Liver (tissue), 9 donors: Measurements from ENCODE around the gene SLC44A2. TPM values are rescaled to one million over a fixed set of nuclear protein-coding genes. Genes with fewer than 3 reads are reported as not detected.

Source experiments
- DNase-seq: peaks from one replicate; pipeline ENCODE4 v3.0.0-alpha.2; 2017; ENCODE audit warnings: low spot score
- H3K27ac ChIP-seq, 2 donors: one replicate each; pipeline ENCODE4 v1.7.0; 2013; ENCODE audit warnings: inconsistent platforms in 2 of 2, low read length in 2 of 2, control low read depth in 1 of 2, low read depth in 1 of 2, mild to moderate bottlenecking in 1 of 2
- H3K27me3 ChIP-seq, 4 donors: one replicate each; pipeline versions ENCODE4 v1.6.1 to v1.7.0; 2013; ENCODE audit warnings: low read length in 3 of 4, inconsistent platforms in 1 of 4, mild to moderate bottlenecking in 1 of 4, moderate library complexity in 1 of 4; ENCODE audit not compliant: control insufficient read depth in 4 of 4, insufficient read depth in 4 of 4
- H3K36me3 ChIP-seq, 4 donors: one replicate each; pipeline versions ENCODE4 v1.6.1 to v1.7.0; 2013; ENCODE audit warnings: low read length in 3 of 4, mild to moderate bottlenecking in 3 of 4, low read depth in 1 of 4, moderate library complexity in 1 of 4; ENCODE audit not compliant: control insufficient read depth in 4 of 4, insufficient read depth in 3 of 4
- H3K4me1 ChIP-seq, 4 donors: one replicate each; pipeline versions ENCODE4 v1.6.1 to v1.7.0; 2013; ENCODE audit warnings: low read length in 3 of 4, mild to moderate bottlenecking in 3 of 4, moderate library complexity in 1 of 4; ENCODE audit not compliant: control insufficient read depth in 4 of 4, insufficient read depth in 4 of 4
- H3K4me3 ChIP-seq, 3 donors: one replicate each; pipeline versions ENCODE4 v1.6.1 to v1.7.0; 2013; ENCODE audit warnings: low read length in 3 of 3, control low read depth in 1 of 3, low read depth in 1 of 3, mild to moderate bottlenecking in 1 of 3
- H3K9ac ChIP-seq, 2 donors: one replicate each; pipeline ENCODE4 v1.7.0; 2013; ENCODE audit warnings: low read length in 2 of 2, mild to moderate bottlenecking in 2 of 2, moderate library complexity in 2 of 2, control low read depth in 1 of 2, low read depth in 1 of 2
- H3K9me3 ChIP-seq, 4 donors: one replicate each; pipeline versions ENCODE4 v1.6.1 to v1.7.0; 2013; ENCODE audit warnings: low read length in 3 of 4; ENCODE audit not compliant: control insufficient read depth in 4 of 4
- ATF3 ChIP-seq: IDR thresholded peaks from 2 replicates; pipeline ENCODE4 v1.6.1; 2016; ENCODE audit warnings: antibody characterized with exemption
- EGR1 ChIP-seq, 2 donors: IDR thresholded peaks; 2 replicates each; pipeline ENCODE4 v1.6.1; 2016 to 2018; ENCODE audit warnings: antibody characterized with exemption in 2 of 2, low read depth in 2 of 2
- FOXA1 ChIP-seq: IDR thresholded peaks from 2 replicates; pipeline ENCODE4 v1.6.1; 2016; ENCODE audit warnings: antibody characterized with exemption
- FOXA2 ChIP-seq: IDR thresholded peaks from 2 replicates; pipeline ENCODE4 v1.6.1; 2016; ENCODE audit warnings: antibody characterized with exemption
- GABPA ChIP-seq, 2 donors: IDR thresholded peaks in 1 of 2; conservative IDR thresholded peaks in 1 of 2; 2 replicates each; pipeline ENCODE4 v1.6.1; 2016; ENCODE audit warnings: antibody characterized with exemption in 2 of 2, mild to moderate bottlenecking in 1 of 2, moderate library complexity in 1 of 2
- HNF4A ChIP-seq, 2 donors: conservative IDR thresholded peaks; 2 replicates each; pipeline ENCODE4 v1.6.1; 2016; ENCODE audit warnings: antibody characterized with exemption in 2 of 2, mild to moderate bottlenecking in 2 of 2
- HNF4G ChIP-seq: IDR thresholded peaks from 2 replicates; pipeline ENCODE4 v1.6.1; 2016; ENCODE audit warnings: antibody characterized with exemption
- JUND ChIP-seq, 2 donors: IDR thresholded peaks; 2 replicates each; pipeline ENCODE4 v1.6.1; 2016; ENCODE audit warnings: antibody characterized with exemption in 2 of 2
- MAX ChIP-seq: IDR thresholded peaks from 2 replicates; pipeline ENCODE4 v1.6.1; 2016; ENCODE audit warnings: antibody characterized with exemption
- NR2F2 ChIP-seq: IDR thresholded peaks from 2 replicates; pipeline ENCODE4 v1.6.1; 2016; ENCODE audit warnings: antibody characterized with exemption
- RAD21 ChIP-seq, 2 donors: IDR thresholded peaks; 2 replicates each; pipeline ENCODE4 v1.6.1; 2016; ENCODE audit warnings: antibody characterized with exemption in 2 of 2, mild to moderate bottlenecking in 2 of 2
- REST ChIP-seq: IDR thresholded peaks from 2 replicates; pipeline ENCODE4 v1.6.1; 2016; ENCODE audit warnings: antibody characterized with exemption, mild to moderate bottlenecking
- RXRA ChIP-seq, 2 donors: IDR thresholded peaks; 2 replicates each; pipeline ENCODE4 v1.6.1; 2017 to 2018; ENCODE audit warnings: antibody characterized with exemption in 2 of 2, mild to moderate bottlenecking in 1 of 2
- SP1 ChIP-seq: IDR thresholded peaks from 2 replicates; pipeline ENCODE4 v1.6.1; 2018; ENCODE audit warnings: antibody characterized with exemption, mild to moderate bottlenecking
- TAF1 ChIP-seq: conservative IDR thresholded peaks from 2 replicates; pipeline ENCODE4 v1.6.1; 2016; ENCODE audit warnings: antibody characterized with exemption, mild to moderate bottlenecking
- ZBTB33 ChIP-seq: IDR thresholded peaks from 2 replicates; pipeline ENCODE4 v1.6.1; 2016; ENCODE audit warnings: antibody characterized with exemption
- whole genome bisulfite sequencing: extraction: QIAGEN DNeasy Blood & Tissue Kit; methylation state at CpG from one replicate; pipeline ENCODE4 v1.1.7; 2013; 5-methylcytosine and 5-hydroxymethylcytosine counted together
- polyA plus RNA-seq, 2 donors: library from polyadenylated mRNA; stranded (reverse) in 1 of 2; unstranded in 1 of 2; fragments of 200-250 nt in 1 of 2; fragments of >200 nt in 1 of 2; fragmentation: Nextera tagmentation in 1 of 2; extraction: Ambion mirVana in 1 of 2; gene quantifications; one replicate each; pipeline versions ENCODE4 v1.2.1 to v1.2.3, GENCODE V29; 2013 to 2015
- total RNA-seq, 2 donors: library from RNA; depleted of rRNA; stranded (reverse); fragments of >200 nt; gene quantifications; one replicate each; pipeline ENCODE4 v1.2.3, GENCODE V29; 2014
- donor health status: healthy.
- donor health status: healthy.
- donor health status: healthy.
- donor health status: healthy.
- donor health status: healthy.

Gene SLC44A2
- total and polyA plus RNA-seq, 4 donors, result 12.0 to 21.6 (median 13.4) TPM

- TF ChIP-seq ATF3, result no peak
- TF ChIP-seq JUND (IDR thresholded peaks at IDR 0.05), result no peak
- TF ChIP-seq REST, result no peak
- TF ChIP-seq EGR1 (IDR thresholded peaks at IDR 0.05; ENCODE audit: low read depth in 2 of 2), result no peak
- no peak for TF ChIP-seq MAX
- TF ChIP-seq FOXA1, result no peak
- no peak for TF ChIP-seq TAF1
- no peak for TF ChIP-seq RXRA (IDR thresholded peaks at IDR 0.05)
- TF ChIP-seq NR2F2, result no peak
- TF ChIP-seq HNF4A (conservative IDR thresholded peaks at IDR 0.05), result no peak
- no peak for DNase-seq
- WGBS, result 96% methylated on average over 18 of the region's 18 CpGs
- Histone ChIP-seq H3K4me1 (peaks cover 3 to 17% (median 14%) of the 10 kb centered on the region in 4 donors), H3K27me3 (no peaks in the 10 kb centered on the region), H3K4me3 (no peak overlapping the region), H3K27ac (no peak overlapping the region), H3K9ac (no peak overlapping the region), H3K9me3 (no peaks in the 10 kb centered on the region), H3K36me3 (peaks cover 22 to 77% (median 54%) of the 10 kb centered on the region in 4 donors)
Observed at GRCh38 chr19:10679743-10680142, 54.4 kb downstream of the SLC44A2 start.

- DNase-seq, result no peak
- no peaks in the 10 kb centered on the region for H3K9me3 ChIP-seq
- WGBS, result 97% methylated on average over 15 of the region's 15 CpGs
Observed at GRCh38 chr19:10680545-10681135, 55.3 kb downstream of the SLC44A2 start.

GRCh38 chr19:10681658-10682057 lies 56.3 kb downstream of the SLC44A2 start:
- no peak for DNase-seq
- Histone ChIP-seq H3K36me3 (peaks cover 22 to 92% (median 60%) of the 10 kb centered on the region in 4 donors), H3K9me3 (no peaks in the 10 kb centered on the region), H3K4me3 (no peak overlapping the region), H3K9ac (no peak overlapping the region), H3K27ac (no peak overlapping the region), H3K4me1 (peaks cover 0 to 17% (median 14%) of the 10 kb centered on the region in 4 donors), H3K27me3 (no peaks in the 10 kb centered on the region)
- WGBS, result 91% methylated on average over 4 of the region's 4 CpGs
- TF ChIP-seq HNF4A (conservative IDR thresholded peaks at IDR 0.05), result no peak
- no peak for TF ChIP-seq RAD21 (IDR thresholded peaks at IDR 0.05)
- TF ChIP-seq NR2F2, result no peak
- no peak for TF ChIP-seq FOXA2
- TF ChIP-seq REST, result no peak
- no peak for TF ChIP-seq SP1
- TF ChIP-seq GABPA (IDR thresholded peaks at IDR 0.05 in 1 of 2, conservative IDR thresholded peaks at IDR 0.05 in 1 of 2), result no peak
- no peak for TF ChIP-seq ZBTB33
- TF ChIP-seq TAF1, result no peak
- TF ChIP-seq RXRA (IDR thresholded peaks at IDR 0.05), result no peak
- no peak for TF ChIP-seq HNF4G
- TF ChIP-seq FOXA1, result no peak
- TF ChIP-seq ATF3, result no peak

More at GRCh38 chr19:10680545-10681135, 55.3 kb downstream of the SLC44A2 start:
- Histone ChIP-seq H3K27me3 (no peaks in the 10 kb centered on the region), H3K9ac (no peak overlapping the region), H3K4me1 (peaks cover 3 to 17% (median 14%) of the 10 kb centered on the region in 4 donors), H3K36me3 (peaks cover 22 to 83% (median 57%) of the 10 kb centered on the region in 4 donors), H3K4me3 (no peak overlapping the region), H3K27ac (no peak overlapping the region)
- no peak for TF ChIP-seq ATF3
- no peak for TF ChIP-seq TAF1
